H1 (cell line): ENCODE measurements around the gene GOLGA8R. TPM values are rescaled to one million over a fixed set of nuclear protein-coding genes. Genes with fewer than 3 reads are reported as not detected.
"Not testable (repeated sequence)": the region's sequence is repeated elsewhere in the genome, so short reads cannot be mapped to it uniquely, and the experiment has no call there.

Experiments used
- CTCF ChIA-PET: fragments of 300-600 bp; sonication (Branson Sonifier 250); formaldehyde crosslinking; loops from one replicate; lab custom pipeline; 2021; ENCODE audit not compliant: partially characterized antibody; lab: Charles Lee
- POLR2A ChIA-PET: fragments of 300-600 bp; sonication (Branson Sonifier 250); formaldehyde crosslinking; loops from one replicate; lab custom pipeline; 2021; ENCODE audit warnings: inconsistent platforms; ENCODE audit not compliant: partially characterized antibody; lab: Charles Lee
- DNase-seq, 2 experiments: peaks; one replicate each; pipeline versions ENCODE4 v3.0.0 to v3.0.0-alpha.2; 2010 to 2022; ENCODE audit warnings: low spot score in 2 of 2, low read depth in 1 of 2, mixed read lengths in 1 of 2
- FAIRE-seq: peaks from 2 replicates; lab custom pipeline; 2011; peaks lifted over from hg19 to GRCh38; lab: Jason Lieb, UNC
- H2AFZ ChIP-seq: 2 replicates; pipeline ENCODE4 v1.8.1; 2012; ENCODE audit warnings: low read length, inconsistent platforms
- H2AK5ac ChIP-seq: 2 replicates; pipeline ENCODE4 v1.6.1; 2013; ENCODE audit warnings: low read depth, low read length
- H2BK120ac ChIP-seq: replicated peaks from 2 replicates; pipeline ENCODE3; 2013; ENCODE audit warnings: low read depth, low read length, inconsistent platforms
- H2BK12ac ChIP-seq: 2 replicates; pipeline ENCODE4 v1.6.1; 2013; ENCODE audit warnings: low read depth, low read length
- H2BK15ac ChIP-seq: 2 replicates; pipeline ENCODE4 v1.6.1; 2013; ENCODE audit warnings: low read length
- H2BK20ac ChIP-seq: 2 replicates; pipeline ENCODE4 v1.6.1; 2013; ENCODE audit warnings: low read length
- H2BK5ac ChIP-seq: 2 replicates; pipeline ENCODE4 v1.6.1; 2013; ENCODE audit warnings: low read depth, low read length
- H3K14ac ChIP-seq: 2 replicates; pipeline ENCODE4 v1.6.1; 2013; ENCODE audit warnings: inconsistent platforms; ENCODE audit not compliant: insufficient read length
- H3K18ac ChIP-seq: 2 replicates; pipeline ENCODE4 v1.6.1; 2013; ENCODE audit warnings: low read length; ENCODE audit errors: extremely low read depth
- H3K23ac ChIP-seq: 2 replicates; pipeline ENCODE4 v1.6.1; 2013; ENCODE audit warnings: inconsistent platforms; ENCODE audit not compliant: insufficient read length
- H3K23me2 ChIP-seq: 2 replicates; pipeline ENCODE4 v1.6.1; 2013; ENCODE audit warnings: low read depth, low read length
- H3K27ac ChIP-seq: 2 replicates; pipeline ENCODE4 v1.6.1; 2011; ENCODE audit warnings: low read depth, low read length, inconsistent platforms
- H3K27me3 ChIP-seq, 4 experiments: replicated peaks in 1 of 4; 1 replicate in 1 of 4; 2 replicates in 3 of 4; pipeline versions ENCODE4 v1.6.1 to v1.8.1; 2011 to 2013; ENCODE audit warnings: low read length in 3 of 4, mild to moderate bottlenecking in 3 of 4, inconsistent platforms in 2 of 4, mixed read lengths in 2 of 4, moderate library complexity in 1 of 4; ENCODE audit not compliant: control insufficient read depth in 3 of 4, insufficient read depth in 3 of 4; ENCODE audit errors: extremely low read depth in 1 of 4
- H3K36me3 ChIP-seq, 4 experiments: 2 replicates each; pipeline versions ENCODE4 v1.6.1 to v1.8.1; 2011 to 2013; ENCODE audit warnings: mild to moderate bottlenecking in 4 of 4, low read length in 3 of 4, moderate library complexity in 2 of 4, control low read depth in 1 of 4, inconsistent platforms in 1 of 4; ENCODE audit not compliant: insufficient read depth in 4 of 4, control insufficient read depth in 2 of 4
- H3K4ac ChIP-seq: replicated peaks from 2 replicates; pipeline ENCODE3; 2013; ENCODE audit warnings: low read length, low read depth, mixed read lengths, inconsistent platforms; ENCODE audit not compliant: insufficient read length
- H3K4me1 ChIP-seq, 4 experiments: replicated peaks in 1 of 4; 1 replicate in 1 of 4; 2 replicates in 3 of 4; pipeline versions ENCODE4 v1.6.1 to v1.8.1; 2011 to 2013; ENCODE audit warnings: low read length in 3 of 4, inconsistent platforms in 2 of 4, mixed read lengths in 1 of 4; ENCODE audit not compliant: insufficient read depth in 4 of 4, control insufficient read depth in 3 of 4
- H3K4me2 ChIP-seq, 2 experiments: 2 replicates each; pipeline versions ENCODE4 v1.6.1 to v1.8.1; 2011 to 2013; ENCODE audit warnings: low read depth in 2 of 2, low read length in 2 of 2, control low read depth in 1 of 2, inconsistent platforms in 1 of 2, mild to moderate bottlenecking in 1 of 2; ENCODE audit not compliant: insufficient read depth in 1 of 2
- H3K4me3 ChIP-seq, 4 experiments: fragments of 200-600, 300-600 bp in 1 of 4; sonication (generic), shearing (Covaris generic), sonication (Bioruptor Twin) in 1 of 4; 2 replicates each; pipeline versions ENCODE4 v1.5.1 to v1.8.1; 2011 to 2016; ENCODE audit warnings: low read length in 4 of 4, low read depth in 3 of 4, control low read depth in 2 of 4, inconsistent platforms in 2 of 4, mild to moderate bottlenecking in 2 of 4, mixed read lengths in 1 of 4, moderate library complexity in 1 of 4; ENCODE audit not compliant: insufficient read depth in 2 of 4; ENCODE audit errors: extremely low read depth in 1 of 4
- H3K56ac ChIP-seq: replicated peaks from 2 replicates; pipeline ENCODE3; 2013; ENCODE audit warnings: low read depth, mild to moderate bottlenecking, mixed read lengths, low read length, inconsistent platforms; ENCODE audit not compliant: insufficient read length
- H3K79me1 ChIP-seq: 2 replicates; pipeline ENCODE4 v1.6.1; 2013; ENCODE audit warnings: low read depth, low read length, control low read depth
- H3K79me2 ChIP-seq, 2 experiments: 2 replicates each; pipeline versions ENCODE4 v1.6.1 to v1.8.1; 2012 to 2013; ENCODE audit warnings: low read length in 2 of 2, mild to moderate bottlenecking in 2 of 2, inconsistent platforms in 1 of 2; ENCODE audit not compliant: insufficient read depth in 2 of 2, control insufficient read depth in 1 of 2
- H3K9ac ChIP-seq, 4 experiments: replicated peaks in 1 of 4; 1 replicate in 1 of 4; 2 replicates in 3 of 4; pipeline versions ENCODE4 v1.6.1 to v1.8.1; 2011 to 2013; ENCODE audit warnings: low read depth in 3 of 4, low read length in 3 of 4, control low read depth in 2 of 4, mild to moderate bottlenecking in 2 of 4, moderate library complexity in 2 of 4, inconsistent platforms in 1 of 4; ENCODE audit errors: extremely low read depth in 1 of 4
- H3K9me3 ChIP-seq, 2 experiments: 2 replicates each; pipeline versions ENCODE4 v1.6.1 to v1.8.1; 2012 to 2013; ENCODE audit warnings: mild to moderate bottlenecking in 2 of 2, moderate library complexity in 2 of 2, control low read depth in 1 of 2, inconsistent platforms in 1 of 2, low read depth in 1 of 2, low read length in 1 of 2, mixed read lengths in 1 of 2; ENCODE audit not compliant: insufficient read depth in 2 of 2
- H4K20me1 ChIP-seq, 2 experiments: replicated peaks in 1 of 2; 2 replicates each; pipeline versions ENCODE3 to v1.8.1; 2011 to 2013; ENCODE audit warnings: inconsistent platforms in 2 of 2, low read length in 2 of 2, mild to moderate bottlenecking in 1 of 2; ENCODE audit not compliant: insufficient read depth in 2 of 2, control insufficient read depth in 1 of 2
- H4K5ac ChIP-seq: 2 replicates; pipeline ENCODE4 v1.6.1; 2013; ENCODE audit warnings: low read length, low read depth, mixed read lengths, inconsistent platforms; ENCODE audit not compliant: insufficient read length
- H4K8ac ChIP-seq: 2 replicates; pipeline ENCODE4 v1.8.0; 2013; ENCODE audit warnings: mild to moderate bottlenecking, moderate library complexity, low read length, inconsistent platforms; ENCODE audit not compliant: insufficient read depth; ENCODE audit errors: extremely low read depth
- H4K91ac ChIP-seq: replicated peaks from 2 replicates; pipeline ENCODE3; 2013; ENCODE audit warnings: low read length, mixed read lengths, inconsistent platforms; ENCODE audit not compliant: insufficient read length
- WGBS, 2 experiments: shearing (Covaris generic) in 1 of 2; methylation state at CpG; one replicate each; pipeline versions ENCODE4 v1.1.6 to v1.1.7; 2013 to 2015; ENCODE audit warnings: low lambda C conversion rate in 2 of 2, mixed read lengths in 2 of 2, inconsistent platforms in 1 of 2, low coverage in 1 of 2, missing lambda C conversion rate in 1 of 2; ENCODE audit not compliant: insufficient replicate concordance in 2 of 2, insufficient coverage in 1 of 2, insufficient read length in 1 of 2; ENCODE audit errors: extremely low coverage in 1 of 2, missing lambda C conversion rate in 1 of 2; 5-methylcytosine and 5-hydroxymethylcytosine counted together
- long read RNA-seq, 2 experiments: library from RNA in 1 of 2; library from capped mRNA in 1 of 2; stranded (forward); transcript quantifications; one replicate each; pipeline ENCODE4 v2.0.0, GENCODE V29; 2021; ENCODE audit warnings: inconsistent platforms in 1 of 2
- polyA minus RNA-seq, 3 experiments: library from RNA; depleted of rRNA, polyadenylated mRNA; stranded (reverse); fragments of >200 nt; gene quantifications; 1 replicate in 2 of 3; 2 replicates in 1 of 3; pipeline ENCODE4 v1.2.3, GENCODE V29; 2011
- polyA plus RNA-seq, 7 experiments: library from polyadenylated mRNA; depleted of rRNA in 3 of 7; stranded (reverse) in 5 of 7; unstranded in 2 of 7; fragments of >200 nt in 5 of 7; fragments of 200-250 nt in 2 of 7; gene quantifications; 1 replicate in 5 of 7; 2 replicates in 1 of 7; 4 replicates in 1 of 7; pipeline versions ENCODE4 v1.2.1 to v1.2.3, GENCODE V29; 2011 to 2013; ENCODE audit warnings: missing spikeins in 2 of 7, mixed read lengths in 2 of 7
- total RNA-seq: library from RNA; stranded (reverse); fragmentation: NEBNext Ultra II Directional; extraction: Animal tissue kit (Norgen Biotek cat#: 25700); gene quantifications from 2 replicates; pipeline ENCODE4 v1.2.1, GENCODE V29; 2021

The GOLGA8R gene, protein sequence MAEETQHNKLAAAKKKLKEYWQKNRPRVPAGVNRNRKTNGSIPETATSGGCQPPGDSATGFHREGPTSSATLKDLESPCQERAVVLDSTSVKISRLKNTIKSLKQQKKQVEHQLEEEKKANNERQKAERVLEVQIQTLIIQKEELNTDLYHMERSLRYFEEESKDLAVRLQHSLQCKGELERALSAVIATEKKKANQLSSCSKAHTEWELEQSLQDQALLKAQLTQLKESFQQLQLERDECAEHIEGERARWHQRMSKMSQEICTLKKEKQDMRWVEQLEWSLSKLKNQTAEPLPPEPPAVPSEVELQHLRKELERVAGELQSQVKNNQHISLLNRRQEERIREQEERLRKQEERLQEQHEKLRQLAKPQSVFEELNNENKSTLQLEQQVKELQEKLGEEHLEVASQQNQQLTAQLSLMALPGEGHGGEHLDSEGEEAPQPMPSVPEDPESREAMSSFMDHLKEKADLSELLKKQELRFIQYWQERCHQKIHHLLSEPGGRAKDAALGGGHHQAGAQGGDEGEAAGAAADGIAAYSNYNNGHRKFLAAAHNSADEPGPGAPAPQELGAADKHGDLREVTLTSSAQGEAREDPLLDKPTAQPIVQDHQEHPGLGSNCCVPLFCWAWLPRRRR
- 0.10 and 0.34 TPM in 2 replicates for total RNA-seq
- 0.03 TPM in 1 of 2 replicates, not detected in the other for polyA plus RNA-seq (2011; rRNA removed)
- 0.14 TPM for polyA plus RNA-seq (2011; cell fraction: cytosol; rRNA removed)
- polyA plus RNA-seq (2011; cell fraction: nucleus; rRNA removed) = 0.33 TPM
- 0.13 to 0.16 TPM (median 0.15 TPM) in 4 replicates for polyA plus RNA-seq (2012, experiment 1 of 2)
- polyA plus RNA-seq (2012, experiment 2 of 2) = not detected
- polyA plus RNA-seq (2013, experiment 1 of 2) = 0.10 TPM
- polyA plus RNA-seq (2013, experiment 2 of 2) = 0.11 TPM
- polyA minus RNA-seq (2011; rRNA and poly(A)+ RNA removed) = 0.16 and 0.34 TPM in 2 replicates
- polyA minus RNA-seq (2011; cell fraction: cytosol; rRNA and poly(A)+ RNA removed) = not detected
- 0.30 TPM for polyA minus RNA-seq (2011; cell fraction: nucleus; rRNA and poly(A)+ RNA removed)
- long read RNA-seq, experiment 1 = 0 reads
- long read RNA-seq, experiment 2 = 0 reads

DNA sequence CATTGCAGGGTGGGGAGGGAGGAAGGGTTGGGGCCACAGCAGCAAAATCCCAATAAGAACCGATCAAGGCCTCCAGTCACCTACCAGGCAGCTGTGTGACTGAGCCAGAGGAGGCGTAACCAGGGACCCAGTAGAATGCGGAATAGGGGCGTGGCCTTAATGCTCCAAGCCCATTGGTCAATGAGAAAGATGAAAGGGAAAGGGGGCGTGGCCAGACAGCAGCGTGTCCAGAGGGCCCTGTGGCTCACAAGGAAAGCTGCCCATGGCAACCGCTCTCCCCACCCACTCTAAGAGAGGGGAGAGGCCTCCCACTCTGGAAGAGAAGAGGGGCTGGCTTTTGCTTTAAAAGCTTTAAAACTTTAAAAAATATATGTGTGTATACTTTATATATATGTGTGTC lies at the start of gene GOLGA8R:
GOLGA8R (minus strand) TSS at position 101 of the 400 bp plus-strand sequence; CDS start at position 3, 98 bp downstream.
- FAIRE-seq, H4K91ac ChIP-seq: not testable (repeated sequence)

More for the DNA sequence above, at the start of gene GOLGA8R:
- H3K9ac ChIP-seq, H3K23ac ChIP-seq, H3K36me3 ChIP-seq, H3K79me1 ChIP-seq, H3K79me2 ChIP-seq, POLR2A ChIA-PET, H3K4ac ChIP-seq, H3K18ac ChIP-seq, H2BK20ac ChIP-seq, H3K27me3 ChIP-seq, H3K4me2 ChIP-seq, H3K56ac ChIP-seq, H4K5ac ChIP-seq, H2BK12ac ChIP-seq, H3K27ac ChIP-seq, CTCF ChIA-PET, H3K4me3 ChIP-seq, DNase-seq, H2BK120ac ChIP-seq, H2AFZ ChIP-seq, H4K20me1 ChIP-seq, H2AK5ac ChIP-seq, H4K8ac ChIP-seq, H2BK15ac ChIP-seq, H3K23me2 ChIP-seq, H2BK5ac ChIP-seq, H3K9me3 ChIP-seq, H3K4me1 ChIP-seq, H3K14ac ChIP-seq: not testable (repeated sequence)
- no CpG with 5 or more reads among the region's 7 CpGs for WGBS, 2 experiments
